ENCODE measurements around the gene DCAF17. TPM values are rescaled to one million over a fixed set of nuclear protein-coding genes. Genes with fewer than 3 reads are reported as not detected.

DCAF17 gene
- total and polyA plus RNA-seq, 2 of the 13 experiments (the other 11 are each of a cell fraction or from before 2014, with no cell fraction given): 13.7 to 30.0 TPM

DNA sequence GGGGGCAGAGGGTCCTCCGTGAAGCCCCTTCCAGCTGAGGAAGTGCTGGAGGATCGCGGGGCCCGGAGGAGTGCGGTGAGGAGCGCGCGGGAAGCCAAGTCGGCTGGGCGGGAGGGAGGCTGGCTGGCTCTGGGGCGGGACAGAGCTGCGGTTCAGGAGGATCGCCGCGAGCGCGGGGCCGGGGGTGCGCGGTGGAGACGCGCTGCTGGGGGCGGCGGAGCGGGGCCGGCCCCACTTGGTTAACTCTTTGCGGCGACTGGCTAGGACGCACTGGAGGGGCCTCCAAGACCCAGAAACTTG lies 88.7 kb downstream of the DCAF17 start (continued):
- TF ChIP-seq MAZ (IDR thresholded peaks at IDR 0.05; ENCODE audit: borderline replicate concordance, low read depth, low read length): no peak
- TF ChIP-seq MAZ (CRISPR knock-in tag; IDR thresholded peaks at IDR 0.05; ENCODE audit: low read depth): no peak; the same call in 1 of the 2 replicates
- TF ChIP-seq HOXA3 (CRISPR knock-in tag; IDR thresholded peaks at IDR 0.05): no peak; the same call in 1 of the 2 replicates
- 0 out of 2 replicates have a peak, but pooled peaks have one; percentile 11 for TF ChIP-seq KDM5B (CRISPR knock-in tag; IDR thresholded peaks at IDR 0.05; ENCODE audit: borderline replicate concordance)
- no peak for TF ChIP-seq MED13 (CRISPR knock-in tag; IDR thresholded peaks at IDR 0.05)
- TF ChIP-seq, protein P1, sequence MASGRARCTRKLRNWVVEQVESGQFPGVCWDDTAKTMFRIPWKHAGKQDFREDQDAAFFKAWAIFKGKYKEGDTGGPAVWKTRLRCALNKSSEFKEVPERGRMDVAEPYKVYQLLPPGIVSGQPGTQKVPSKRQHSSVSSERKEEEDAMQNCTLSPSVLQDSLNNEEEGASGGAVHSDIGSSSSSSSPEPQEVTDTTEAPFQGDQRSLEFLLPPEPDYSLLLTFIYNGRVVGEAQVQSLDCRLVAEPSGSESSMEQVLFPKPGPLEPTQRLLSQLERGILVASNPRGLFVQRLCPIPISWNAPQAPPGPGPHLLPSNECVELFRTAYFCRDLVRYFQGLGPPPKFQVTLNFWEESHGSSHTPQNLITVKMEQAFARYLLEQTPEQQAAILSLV (CRISPR knock-in tag; IDR thresholded peaks at IDR 0.05; ENCODE audit: borderline replicate concordance): 0 out of 2 replicates have a peak, but pooled peaks have one; percentile 45
- TF ChIP-seq ZNF556 (CRISPR knock-in tag; IDR thresholded peaks at IDR 0.05; ENCODE audit: borderline replicate concordance): 0 out of 2 replicates have a peak, but pooled peaks have one; percentile 25
- TF ChIP-seq IKZF1 (IDR thresholded peaks at IDR 0.05): no peak
- TF ChIP-seq NR2C2 (CRISPR knock-in tag; IDR thresholded peaks at IDR 0.05; ENCODE audit: borderline replicate concordance): no peak
- TF ChIP-seq ZNF30 (CRISPR knock-in tag; IDR thresholded peaks at IDR 0.05): no peak
- no peak for TF ChIP-seq GPN1 (CRISPR knock-in tag; IDR thresholded peaks at IDR 0.05; ENCODE audit: borderline replicate concordance)
- TF ChIP-seq SRSF9 (IDR thresholded peaks at IDR 0.05; ENCODE audit: borderline replicate concordance, insufficient read depth, low read depth, low read length, poor library complexity, severe bottlenecking): no peak
- TF ChIP-seq, protein P2, sequence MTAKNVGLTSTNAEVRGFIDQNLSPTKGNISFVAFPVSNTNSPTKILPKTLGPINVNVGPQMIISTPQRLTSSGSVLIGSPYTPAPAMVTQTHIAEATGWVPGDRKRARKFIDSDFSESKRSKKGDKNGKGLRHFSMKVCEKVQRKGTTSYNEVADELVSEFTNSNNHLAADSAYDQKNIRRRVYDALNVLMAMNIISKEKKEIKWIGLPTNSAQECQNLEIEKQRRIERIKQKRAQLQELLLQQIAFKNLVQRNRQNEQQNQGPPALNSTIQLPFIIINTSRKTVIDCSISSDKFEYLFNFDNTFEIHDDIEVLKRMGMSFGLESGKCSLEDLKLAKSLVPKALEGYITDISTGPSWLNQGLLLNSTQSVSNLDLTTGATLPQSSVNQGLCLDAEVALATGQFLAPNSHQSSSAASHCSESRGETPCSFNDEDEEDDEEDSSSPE (CRISPR knock-in tag; IDR thresholded peaks at IDR 0.05): no peak
- TF ChIP-seq, protein P3, sequence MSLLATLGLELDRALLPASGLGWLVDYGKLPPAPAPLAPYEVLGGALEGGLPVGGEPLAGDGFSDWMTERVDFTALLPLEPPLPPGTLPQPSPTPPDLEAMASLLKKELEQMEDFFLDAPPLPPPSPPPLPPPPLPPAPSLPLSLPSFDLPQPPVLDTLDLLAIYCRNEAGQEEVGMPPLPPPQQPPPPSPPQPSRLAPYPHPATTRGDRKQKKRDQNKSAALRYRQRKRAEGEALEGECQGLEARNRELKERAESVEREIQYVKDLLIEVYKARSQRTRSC (CRISPR knock-in tag; IDR thresholded peaks at IDR 0.05; ENCODE audit: low read depth): no peak
- TF ChIP-seq CCDC6 (CRISPR knock-in tag; IDR thresholded peaks at IDR 0.05): 0 out of 2 replicates have a peak, but pooled peaks have one; percentile 6
- no peak for TF ChIP-seq NFKBIZ (CRISPR knock-in tag; IDR thresholded peaks at IDR 0.05)
- TF ChIP-seq, protein P4, sequence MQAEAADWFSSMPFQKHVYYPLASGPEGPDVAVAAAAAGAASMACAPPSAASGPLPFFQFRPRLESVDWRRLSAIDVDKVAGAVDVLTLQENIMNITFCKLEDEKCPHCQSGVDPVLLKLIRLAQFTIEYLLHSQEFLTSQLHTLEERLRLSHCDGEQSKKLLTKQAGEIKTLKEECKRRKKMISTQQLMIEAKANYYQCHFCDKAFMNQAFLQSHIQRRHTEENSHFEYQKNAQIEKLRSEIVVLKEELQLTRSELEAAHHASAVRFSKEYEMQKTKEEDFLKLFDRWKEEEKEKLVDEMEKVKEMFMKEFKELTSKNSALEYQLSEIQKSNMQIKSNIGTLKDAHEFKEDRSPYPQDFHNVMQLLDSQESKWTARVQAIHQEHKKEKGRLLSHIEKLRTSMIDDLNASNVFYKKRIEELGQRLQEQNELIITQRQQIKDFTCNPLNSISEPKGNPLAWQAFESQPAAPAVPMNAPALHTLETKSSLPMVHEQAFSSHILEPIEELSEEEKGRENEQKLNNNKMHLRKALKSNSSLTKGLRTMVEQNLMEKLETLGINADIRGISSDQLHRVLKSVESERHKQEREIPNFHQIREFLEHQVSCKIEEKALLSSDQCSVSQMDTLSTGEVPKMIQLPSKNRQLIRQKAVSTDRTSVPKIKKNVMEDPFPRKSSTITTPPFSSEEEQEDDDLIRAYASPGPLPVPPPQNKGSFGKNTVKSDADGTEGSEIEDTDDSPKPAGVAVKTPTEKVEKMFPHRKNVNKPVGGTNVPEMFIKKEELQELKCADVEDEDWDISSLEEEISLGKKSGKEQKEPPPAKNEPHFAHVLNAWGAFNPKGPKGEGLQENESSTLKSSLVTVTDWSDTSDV (CRISPR knock-in tag; IDR thresholded peaks at IDR 0.05): 0 out of 2 replicates have a peak, but pooled peaks have one; percentile 35
- TF ChIP-seq PAX8 (CRISPR knock-in tag; IDR thresholded peaks at IDR 0.05; ENCODE audit: borderline replicate concordance): 0 out of 2 replicates have a peak, but pooled peaks have one; percentile 16
- no peak for TF ChIP-seq FOXM1 (CRISPR knock-in tag; IDR thresholded peaks at IDR 0.05)
- no peak for TF ChIP-seq SP1 (IDR thresholded peaks at IDR 0.05)
- TF ChIP-seq SP1 (CRISPR knock-in tag; IDR thresholded peaks at IDR 0.05): no peak
- TF ChIP-seq, protein P5, sequence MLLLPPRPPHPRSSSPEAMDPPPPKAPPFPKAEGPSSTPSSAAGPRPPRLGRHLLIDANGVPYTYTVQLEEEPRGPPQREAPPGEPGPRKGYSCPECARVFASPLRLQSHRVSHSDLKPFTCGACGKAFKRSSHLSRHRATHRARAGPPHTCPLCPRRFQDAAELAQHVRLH (CRISPR knock-in tag; IDR thresholded peaks at IDR 0.05; ENCODE audit: borderline replicate concordance, low read depth): no peak
- TF ChIP-seq SIX4 (CRISPR knock-in tag; IDR thresholded peaks at IDR 0.05): no peak
- TF ChIP-seq ZNF841 (CRISPR knock-in tag; IDR thresholded peaks at IDR 0.05; ENCODE audit: borderline replicate concordance): no peak
- no peak for TF ChIP-seq KLF15 (CRISPR knock-in tag; IDR thresholded peaks at IDR 0.05; ENCODE audit: borderline replicate concordance)
- TF ChIP-seq TARDBP (CRISPR knock-in tag; IDR thresholded peaks at IDR 0.05): no peak
- 0 out of 2 replicates have a peak, but pooled peaks have one; percentile 28 for TF ChIP-seq ZNF747 (CRISPR knock-in tag; IDR thresholded peaks at IDR 0.05; ENCODE audit: borderline replicate concordance)
